Transverse colon (tissue), 4 donors: ENCODE measurements around the gene MANBA. TPM values are rescaled to one million over a fixed set of nuclear protein-coding genes. Genes with fewer than 3 reads are reported as not detected.

Experiments used
- DNase-seq: peaks from one replicate; pipeline ENCODE4 v3.0.0-alpha.2; 2019
- H3K27ac ChIP-seq, 4 donors: fragments of 200-600 bp; sonication (generic); 2 replicates each; pipeline ENCODE4 v1.5.1; 2016 to 2018; ENCODE audit warnings: inconsistent platforms in 4 of 4
- H3K27me3 ChIP-seq: fragments of 200-600 bp; sonication (generic); 2 replicates; pipeline ENCODE4 v1.5.1; 2017; ENCODE audit warnings: inconsistent platforms
- H3K36me3 ChIP-seq, 4 donors: fragments of 200-600 bp; sonication (generic); 2 replicates each; pipeline ENCODE4 v1.5.1; 2017 to 2019; ENCODE audit warnings: inconsistent platforms in 4 of 4
- H3K4me1 ChIP-seq, 4 donors: fragments of 200-600 bp; sonication (generic); 2 replicates each; pipeline ENCODE4 v1.5.1; 2017 to 2020; ENCODE audit warnings: inconsistent platforms in 4 of 4
- H3K4me3 ChIP-seq, 4 donors: fragments of 200-600 bp; sonication (generic); 1 replicate in 1 of 4; 2 replicates in 3 of 4; pipeline versions ENCODE4 v1.5.1 to v1.6.1; 2017 to 2019; ENCODE audit warnings: inconsistent platforms in 4 of 4
- H3K9me3 ChIP-seq, 2 donors: fragments of 200-600 bp; sonication (generic); 2 replicates each; pipeline ENCODE4 v1.5.1; 2017 to 2019; ENCODE audit warnings: inconsistent platforms in 2 of 2
- CTCF ChIP-seq, 5 experiments: fragments of 200-600 bp in 3 of 5; fragments of 450-650 bp in 2 of 5; sonication (generic) in 3 of 5; IDR thresholded peaks; 1 replicate in 2 of 5; 2 replicates in 3 of 5; pipeline ENCODE4 v1.5.1; 2016 to 2017; ENCODE audit warnings: antibody characterized with exemption in 5 of 5, inconsistent platforms in 3 of 5, mild to moderate bottlenecking in 2 of 5, moderate library complexity in 1 of 5
- EP300 ChIP-seq: sonication (generic); formaldehyde crosslinking; IDR thresholded peaks from one replicate; pipeline ENCODE4 v1.6.1; 2017; ENCODE audit warnings: antibody characterized with exemption, low read depth
- POLR2A ChIP-seq: fragments of 450-650 bp; IDR thresholded peaks from one replicate; pipeline ENCODE4 v1.6.1; 2016; ENCODE audit warnings: antibody characterized with exemption, mild to moderate bottlenecking, moderate library complexity
- POLR2AphosphoS5 ChIP-seq, 3 donors: sonication (generic); formaldehyde crosslinking; IDR thresholded peaks; one replicate each; pipeline ENCODE4 v1.6.1; 2016; ENCODE audit warnings: antibody characterized with exemption in 3 of 3
- WGBS, 2 donors: methylation state at CpG; one replicate each; pipeline ENCODE4 v1.1.5; 2018; ENCODE audit warnings: low coverage in 1 of 2; 5-methylcytosine and 5-hydroxymethylcytosine counted together
- in situ Hi-C, 4 donors: fragments of 200-750 bp; cut with MboI; loops; one replicate each; pipeline versions ENCODE4 v1.15.0 to v1.15.1; 2017; ENCODE audit warnings: low sequenced_read_pairs in 3 of 4, low pct_ligation_motif_present in 1 of 4, low pct_unique_long_range_greater_than_20kb in 1 of 4
- intact Hi-C: fragments of 100-400 bp; cut with DNase I; formaldehyde crosslinking; loops from one replicate; pipeline ENCODE4 v1.15.1; 2023; ENCODE audit warnings: low total_unique reads
- total RNA-seq, 4 donors: library from RNA; depleted of rRNA; stranded (reverse); fragments of >200 nt; gene quantifications; one replicate each; pipeline ENCODE4 v1.1.0, GENCODE V29; 2016

Gene MANBA
- total RNA-seq, 4 donors from 2014 or later = 7.5 to 110 (median 27.9) TPM

GRCh38 chr4:102663073-102663472 lies 97.7 kb downstream of the MANBA start:
- Histone ChIP-seq H3K4me1 (no peaks in the 10 kb centered on the region), H3K9me3 (no peaks in the 10 kb centered on the region), H3K27me3 (no peaks in the 10 kb centered on the region), H3K27ac (no peak overlapping the region), H3K4me3 (no peak overlapping the region), H3K36me3 (no peaks in the 10 kb centered on the region)
- no peak for TF ChIP-seq POLR2AphosphoS5 (IDR thresholded peaks at IDR 0.05)
- no peak for TF ChIP-seq EP300
- TF ChIP-seq CTCF (IDR thresholded peaks at IDR 0.05) = no peak
- TF ChIP-seq POLR2A = no peak
- intact Hi-C loops = no loop called here
- in situ Hi-C loops = no loop called here
- no peak for DNase-seq
- WGBS, 2 donors = 91 to 100% methylated on average over 1 of the region's 1 CpG

GRCh38 chr4:102657206-102657605 lies 103.6 kb downstream of the MANBA start:
- Histone ChIP-seq H3K9me3 (no peaks in the 10 kb centered on the region), H3K27ac (no peak overlapping the region), H3K27me3 (no peaks in the 10 kb centered on the region), H3K4me3 (no peak overlapping the region), H3K36me3 (no peaks in the 10 kb centered on the region), H3K4me1 (no peaks in the 10 kb centered on the region)
- 43 to 61% methylated on average over 4 to 5 of the region's 5 CpGs for WGBS, 2 donors
- no peak for TF ChIP-seq POLR2A
- no peak for TF ChIP-seq CTCF (IDR thresholded peaks at IDR 0.05)
- no peak for TF ChIP-seq POLR2AphosphoS5 (IDR thresholded peaks at IDR 0.05)
- no peak for TF ChIP-seq EP300
- in situ Hi-C loops = no loop called here
- intact Hi-C loops = no loop called here
- DNase-seq = no peak

- no peak for DNase-seq
- peaks cover 0 to 22% (median 4%) of the 10 kb centered on the region in 4 donors for H3K36me3 ChIP-seq
- H3K4me3 ChIP-seq = no peak overlapping the region
- no peaks in the 10 kb centered on the region for H3K27me3 ChIP-seq
- no peaks in the 10 kb centered on the region for H3K4me1 ChIP-seq
- H3K27ac ChIP-seq = no peak overlapping the region
- no peaks in the 10 kb centered on the region for H3K9me3 ChIP-seq
- intact Hi-C loops (no loop called here), in situ Hi-C loops (no loop called here)
- WGBS, 2 donors = 70 to 84% methylated on average over 1 of the region's 1 CpG
- no peak for TF ChIP-seq POLR2AphosphoS5 (IDR thresholded peaks at IDR 0.05)
- no peak for TF ChIP-seq POLR2A
- no peak for TF ChIP-seq CTCF (IDR thresholded peaks at IDR 0.05)
- TF ChIP-seq EP300 = no peak
Observed at GRCh38 chr4:102647117-102647516, 113.7 kb downstream of the MANBA start.

- H3K36me3 ChIP-seq = no peaks in the 10 kb centered on the region
- intact Hi-C loops (no loop called here), in situ Hi-C loops (no loop called here)
- H3K27me3 ChIP-seq = no peaks in the 10 kb centered on the region
- H3K9me3 ChIP-seq = no peaks in the 10 kb centered on the region
- no peak overlapping the region for H3K4me3 ChIP-seq
- 85 to 88% methylated on average over 5 of the region's 5 CpGs for WGBS, 2 donors
- DNase-seq = no peak
- no peak overlapping the region for H3K27ac ChIP-seq
- TF ChIP-seq CTCF (IDR thresholded peaks at IDR 0.05) (no peak), POLR2A (no peak), POLR2AphosphoS5 (IDR thresholded peaks at IDR 0.05) (no peak), EP300 (no peak)
- H3K4me1 ChIP-seq = no peaks in the 10 kb centered on the region
Observed at GRCh38 chr4:102642631-102643298, 118.0 kb downstream of the MANBA start.
